ENCODE measurements around the gene GRIN1. TPM values are rescaled to one million over a fixed set of nuclear protein-coding genes. Genes with fewer than 3 reads are reported as not detected.

The GRIN1 gene
- total RNA-seq, 1 donor from 2014 or later = not detected

DNA sequence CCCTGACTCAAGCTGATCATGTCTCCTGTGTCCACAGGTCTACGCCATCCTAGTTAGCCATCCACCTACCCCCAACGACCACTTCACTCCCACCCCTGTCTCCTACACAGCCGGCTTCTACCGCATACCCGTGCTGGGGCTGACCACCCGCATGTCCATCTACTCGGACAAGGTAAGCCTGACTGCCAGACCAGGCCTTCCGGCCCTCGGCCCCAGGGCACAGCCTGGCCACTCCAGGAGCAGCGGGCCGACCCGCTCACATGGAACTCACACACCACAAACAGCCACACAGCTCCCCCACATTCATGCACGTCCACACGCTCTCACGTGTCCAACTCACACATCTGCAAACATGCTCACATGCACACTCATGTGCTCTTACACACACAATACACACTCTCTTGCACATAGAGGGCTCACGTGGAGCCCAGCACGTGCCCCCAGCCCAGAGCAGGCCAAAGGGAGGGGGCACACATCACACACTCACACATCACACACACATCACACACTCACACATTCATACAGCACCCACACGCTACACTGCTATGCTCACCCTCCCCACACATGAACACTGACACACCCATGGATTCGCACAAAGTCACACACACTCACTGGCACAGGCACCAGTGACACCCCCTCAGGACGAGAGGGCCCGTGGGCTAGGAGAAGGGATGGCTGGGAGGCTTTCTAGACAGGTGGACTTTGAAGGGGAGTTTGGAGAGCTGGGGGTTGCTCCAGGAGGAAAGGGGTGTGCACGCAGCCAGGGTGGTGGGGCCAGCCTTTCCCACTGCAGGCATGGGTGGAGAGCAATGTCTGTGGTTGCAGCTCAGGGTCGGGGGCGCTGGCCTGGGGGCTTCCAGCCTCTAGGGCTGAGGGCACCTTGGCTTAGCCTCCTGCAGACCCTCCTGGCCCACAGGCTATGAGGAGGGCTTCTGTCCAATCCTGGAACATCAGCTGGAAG lies 3.3 kb downstream of the GRIN1 start:
- DNase-seq (no peak), ATAC-seq (ENCODE audit: poor library complexity) (no peak)
- intact Hi-C loops (cut with DNase I) = no loop called here

- intact Hi-C loops (cut with DNase I) = no loop called here
- ATAC-seq (ENCODE audit: poor library complexity) (no peak), DNase-seq (no peak)
Measured at GRCh38 chr9:137143459-137143858, 4.5 kb downstream of the GRIN1 start.

DNA sequence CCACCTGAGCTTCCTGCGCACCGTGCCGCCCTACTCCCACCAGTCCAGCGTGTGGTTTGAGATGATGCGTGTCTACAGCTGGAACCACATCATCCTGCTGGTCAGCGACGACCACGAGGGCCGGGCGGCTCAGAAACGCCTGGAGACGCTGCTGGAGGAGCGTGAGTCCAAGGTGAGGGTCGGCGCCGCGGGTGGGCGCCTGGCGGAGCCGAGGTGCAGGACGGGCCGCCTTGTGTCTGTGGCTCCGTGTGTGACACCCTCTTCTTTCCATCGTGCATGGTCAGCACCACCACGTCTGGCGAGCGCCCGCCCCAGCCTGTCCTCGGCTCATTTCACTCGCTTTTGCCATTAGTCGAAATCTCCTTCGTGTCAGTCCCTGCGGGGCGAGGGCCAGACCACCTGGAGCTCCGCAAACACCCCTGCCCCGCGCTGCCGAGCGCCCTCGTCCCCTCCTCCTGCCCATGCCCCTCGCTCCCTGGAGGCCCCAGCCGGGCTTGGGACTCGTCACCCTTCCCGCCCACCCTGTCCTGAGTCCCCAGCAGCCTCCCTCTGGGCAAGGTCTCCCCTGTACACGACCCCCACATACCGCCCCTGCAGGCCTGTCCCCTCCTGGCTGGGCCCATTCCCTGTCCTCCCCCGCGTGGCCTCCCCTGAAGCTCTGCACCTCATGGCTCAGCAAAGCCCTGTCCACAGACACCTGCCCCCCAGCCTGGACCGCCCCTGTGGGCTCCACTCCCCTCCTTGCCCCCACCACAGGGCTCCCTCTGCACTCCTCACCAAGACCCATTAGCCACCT lies 7.0 kb downstream of the GRIN1 start:
- no peak for DNase-seq
- ATAC-seq (ENCODE audit: poor library complexity) = no peak
- intact Hi-C loops (cut with DNase I) = no loop called here

DNA sequence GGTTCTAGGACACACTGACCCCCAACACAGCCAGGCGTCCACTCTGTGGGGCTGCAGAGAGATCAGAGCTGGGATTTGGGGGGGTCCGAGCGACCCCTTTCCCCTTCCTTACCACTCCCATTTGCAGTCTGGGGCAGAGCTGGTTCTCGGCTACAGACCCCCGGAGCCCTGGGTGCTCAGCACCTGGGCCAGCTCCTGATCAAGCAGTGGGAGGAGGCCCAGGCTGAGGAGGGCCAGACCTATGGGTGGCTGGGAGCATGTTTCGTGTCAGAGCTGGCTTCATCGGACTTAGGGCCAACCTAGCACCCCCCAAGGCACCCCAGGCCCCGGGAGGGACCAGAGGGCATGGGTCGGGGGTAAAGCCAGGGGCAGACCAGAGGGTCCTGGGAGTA lies 7.6 kb downstream of the GRIN1 start:
- intact Hi-C loops (cut with DNase I) = no loop called here
- DNase-seq (no peak), ATAC-seq (ENCODE audit: poor library complexity) (no peak)

GRCh38 chr9:137147091-137147792 lies 8.3 kb downstream of the GRIN1 start:
- no peak for ATAC-seq (ENCODE audit: poor library complexity)
- intact Hi-C loops (cut with DNase I) = no loop called here
- DNase-seq = no peak

- ATAC-seq (ENCODE audit: poor library complexity) (no peak), DNase-seq (no peak)
- intact Hi-C loops (cut with DNase I) = no loop called here
Measured at GRCh38 chr9:137147793-137148160, 8.8 kb downstream of the GRIN1 start.

- ATAC-seq (ENCODE audit: poor library complexity) (no peak), DNase-seq (peak; percentile 34)
- intact Hi-C loops (cut with DNase I) = no loop called here
Measured at GRCh38 chr9:137148242-137148641, 9.3 kb downstream of the GRIN1 start.

- intact Hi-C loops (cut with DNase I) = no loop called here
Measured at GRCh38 chr9:137148661-137149060, 9.7 kb downstream of the GRIN1 start.

DNA sequence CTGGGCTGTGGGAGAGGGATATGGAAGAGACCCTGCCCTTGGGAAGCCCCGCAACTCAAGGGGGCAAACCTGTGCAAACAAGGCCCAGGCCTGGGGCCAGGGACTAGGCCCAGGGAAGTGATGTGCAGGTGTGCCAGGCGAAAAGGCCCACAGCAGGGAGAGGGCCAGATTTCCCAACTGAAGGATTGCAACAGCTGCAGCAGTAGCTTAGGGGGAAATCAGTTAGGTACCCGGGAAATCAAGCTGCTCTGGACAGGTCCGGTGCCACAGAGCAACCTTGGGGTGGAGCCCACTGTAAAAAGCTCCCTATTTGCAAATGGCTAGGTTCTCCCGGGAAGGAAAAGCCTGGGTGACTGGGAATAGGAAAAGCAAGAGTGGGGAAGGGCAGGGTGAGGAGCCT lies 10.4 kb downstream of the GRIN1 start:
- DNase-seq = no peak
- no peak for ATAC-seq (ENCODE audit: poor library complexity)
- intact Hi-C loops (cut with DNase I) = no loop called here

More at GRCh38 chr9:137148661-137149060, 9.7 kb downstream of the GRIN1 start:
- DNase-seq (no peak), ATAC-seq (ENCODE audit: poor library complexity) (no peak)

- DNase-seq = no peak
- no peak for ATAC-seq (ENCODE audit: poor library complexity)
Measured at GRCh38 chr9:137149942-137150616, 11.1 kb downstream of the GRIN1 start.

DNA sequence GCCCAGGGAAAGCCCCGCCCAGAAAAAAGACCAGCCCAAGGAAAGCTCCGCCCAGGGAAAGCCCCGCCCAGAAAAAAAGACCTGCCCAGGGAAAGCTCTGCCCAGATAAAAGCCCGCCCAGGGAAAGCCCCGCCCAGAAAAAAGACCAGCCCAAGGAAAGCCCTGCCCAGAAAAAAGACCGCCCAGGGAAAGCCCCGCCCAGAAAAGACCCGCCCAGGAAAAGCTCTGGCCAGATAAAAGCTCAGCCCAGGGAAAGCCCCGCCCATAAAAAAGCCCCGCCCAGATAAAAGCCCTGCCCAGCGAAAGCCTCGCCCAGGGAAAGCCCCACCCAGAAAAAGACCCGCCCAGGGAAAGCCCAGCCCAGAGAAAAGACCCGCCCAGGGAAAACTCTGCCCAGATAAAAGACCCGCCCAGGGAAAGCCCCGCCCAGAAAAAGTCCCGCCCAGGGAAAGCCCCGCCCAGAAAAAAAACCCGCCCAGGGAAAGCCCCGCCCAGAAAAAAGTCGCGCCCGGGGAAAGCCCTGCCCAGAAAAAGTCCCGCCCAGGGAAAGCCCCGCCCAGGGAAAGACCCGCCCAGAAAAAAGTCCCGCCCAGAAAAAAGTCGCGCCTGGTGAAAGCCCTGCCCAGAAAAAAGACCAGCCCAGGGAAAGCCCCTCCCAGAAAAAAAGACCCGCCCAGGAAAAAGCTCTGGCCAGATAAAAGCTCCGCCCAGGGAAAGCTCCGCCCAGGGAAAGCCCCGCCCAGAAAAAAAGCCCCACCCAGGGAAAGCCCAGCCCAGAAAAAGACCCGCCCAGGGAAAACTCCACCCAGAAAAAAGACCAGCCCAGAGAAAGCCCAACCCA lies 11.9 kb downstream of the GRIN1 start:
- ATAC-seq (ENCODE audit: poor library complexity) = peak; percentile 25
- DNase-seq = no peak
- intact Hi-C loops (cut with DNase I) = no loop called here

More at GRCh38 chr9:137149942-137150616, 11.1 kb downstream of the GRIN1 start:
- intact Hi-C loops (cut with DNase I) = no loop called here

DNA sequence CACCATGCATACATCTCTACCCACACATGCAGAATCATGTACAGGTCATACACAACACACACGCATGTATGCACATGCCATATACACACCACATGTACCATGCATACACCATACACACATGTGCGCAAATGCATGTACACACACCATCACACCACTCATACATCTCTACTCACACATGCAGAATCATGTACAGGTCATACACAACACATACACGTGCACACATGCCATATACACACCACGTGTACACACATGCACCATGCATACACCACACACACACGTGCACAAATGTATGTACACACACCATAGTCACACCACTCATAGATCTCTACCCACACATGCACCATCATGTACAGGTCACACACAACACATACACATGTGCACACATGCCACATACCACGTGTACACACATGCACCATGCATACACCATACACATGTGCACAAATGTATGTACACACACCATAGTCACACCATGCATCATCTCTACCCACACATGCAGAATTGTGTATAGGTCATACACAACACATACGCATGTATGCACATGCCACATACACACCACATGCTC lies 14.0 kb downstream of the GRIN1 start:
- intact Hi-C loops (cut with DNase I) = no loop called here
- ATAC-seq (ENCODE audit: poor library complexity) = no peak
- DNase-seq = no peak

GRCh38 chr9:137156567-137157375 lies 17.8 kb downstream of the GRIN1 start:
- intact Hi-C loops (cut with DNase I) = no loop called here
- no peak for DNase-seq
- ATAC-seq (ENCODE audit: poor library complexity) = peak; percentile 52

- DNase-seq = no peak
- intact Hi-C loops (cut with DNase I) = no loop called here
Measured at GRCh38 chr9:137157618-137158415, 18.9 kb downstream of the GRIN1 start.

DNA sequence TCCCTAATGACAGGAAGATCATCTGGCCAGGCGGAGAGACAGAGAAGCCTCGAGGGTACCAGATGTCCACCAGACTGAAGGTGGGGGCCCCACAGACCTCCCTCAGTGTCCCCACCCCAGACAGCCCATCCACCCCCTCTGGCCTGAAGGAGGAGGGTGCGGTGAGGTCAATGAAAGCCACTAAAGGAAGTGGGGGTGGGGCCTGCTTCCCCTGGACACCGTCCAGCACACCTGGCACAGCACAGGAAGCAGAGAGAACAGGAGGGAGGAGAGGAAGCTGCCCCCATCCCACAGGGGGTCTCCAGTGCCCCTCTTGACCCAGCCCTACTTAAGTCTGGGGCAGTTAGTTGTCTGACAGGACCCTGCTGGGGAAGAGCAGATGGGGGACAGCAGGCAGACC lies 19.7 kb downstream of the GRIN1 start:
- intact Hi-C loops (cut with DNase I) = no loop called here
- ATAC-seq (ENCODE audit: poor library complexity) (no peak), DNase-seq (no peak)

More at GRCh38 chr9:137157618-137158415, 18.9 kb downstream of the GRIN1 start:
- ATAC-seq (ENCODE audit: poor library complexity) = no peak
